Right atrium auricular region (tissue), 2 donors: Measurements from ENCODE around the gene NRDE2. TPM values are rescaled to one million over a fixed set of nuclear protein-coding genes. Genes with fewer than 3 reads are reported as not detected.

Experiments used
- DNase-seq: peaks from one replicate; pipeline ENCODE4 v3.0.0-alpha.2; 2019; ENCODE audit warnings: low spot score
- H3K27ac ChIP-seq, 2 donors: fragments of 200-600 bp; sonication (generic); 1 replicate in 1 of 2; 2 replicates in 1 of 2; pipeline ENCODE4 v1.5.1; 2016 to 2019
- H3K27me3 ChIP-seq, 2 donors: fragments of 200-600 bp; sonication (generic); one replicate each; pipeline versions ENCODE4 v1.5.1 to v1.6.0; 2017 to 2019
- H3K36me3 ChIP-seq: fragments of 200-600 bp; sonication (generic); one replicate; pipeline ENCODE4 v1.5.1; 2016
- H3K4me1 ChIP-seq, 2 donors: fragments of 200-600 bp; sonication (generic); one replicate each; pipeline versions ENCODE4 v1.5.1 to v1.6.0; 2017 to 2019
- H3K4me3 ChIP-seq, 2 donors: fragments of 200-600 bp; sonication (generic); 1 replicate in 1 of 2; 2 replicates in 1 of 2; pipeline ENCODE4 v1.5.1; 2017 to 2019; ENCODE audit warnings: mild to moderate bottlenecking in 1 of 2, moderate library complexity in 1 of 2
- H3K9me3 ChIP-seq, 2 donors: fragments of 200-600 bp; sonication (generic); one replicate each; pipeline ENCODE4 v1.5.1; 2019
- CTCF ChIP-seq, 2 donors: fragments of 200-600 bp; sonication (generic); IDR thresholded peaks; one replicate each; pipeline ENCODE4 v1.5.1; 2019; ENCODE audit warnings: antibody characterized with exemption in 2 of 2
- total RNA-seq, 2 donors: library from RNA; depleted of rRNA; stranded (reverse); fragments of >200 nt; gene quantifications; one replicate each; pipeline ENCODE4 v1.1.0, GENCODE V29; 2016

NRDE2 gene
- total RNA-seq, 2 donors from 2014 or later, result 5.9 to 6.9 TPM

DNA sequence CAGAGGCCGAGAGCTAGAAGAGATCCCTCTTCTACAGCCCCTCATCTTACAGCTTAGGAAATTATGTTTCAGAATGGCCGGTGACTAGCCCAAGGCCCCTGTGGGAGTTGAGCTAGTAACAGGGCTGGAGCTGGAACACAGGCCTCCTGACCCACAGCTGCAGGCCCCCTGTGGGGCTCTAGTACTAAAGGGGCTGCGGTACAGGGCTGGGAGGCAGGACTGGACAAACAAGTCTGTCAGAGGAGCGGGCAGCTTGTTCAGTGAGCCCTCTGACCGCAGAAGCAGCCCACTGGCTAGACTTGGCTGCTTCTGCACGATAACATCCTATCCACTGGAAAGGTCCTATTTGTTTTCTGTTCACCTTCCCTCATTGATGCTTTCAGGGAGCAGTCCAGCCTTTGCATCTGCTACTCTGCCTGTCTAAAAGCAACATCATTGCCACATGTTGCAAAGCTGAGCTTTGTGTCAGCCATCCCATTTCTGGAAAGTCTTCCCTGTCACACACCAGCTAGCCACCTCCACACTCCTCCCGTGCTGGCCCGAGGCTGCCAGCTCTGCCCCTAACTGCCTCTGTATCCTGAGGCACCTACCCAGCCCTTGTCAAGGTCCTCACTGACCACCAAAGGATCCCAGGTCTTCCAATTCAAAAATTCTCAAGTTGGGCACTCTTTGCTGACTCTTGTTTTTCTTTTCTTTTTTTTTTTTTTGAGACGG lies 65.1 kb downstream of the NRDE2 start:
- peaks cover 91% of the 10 kb centered on the region for H3K36me3 ChIP-seq
- H3K27ac ChIP-seq, result no peak overlapping the region
- H3K9me3 ChIP-seq, result no peaks in the 10 kb centered on the region
- no peaks in the 10 kb centered on the region for H3K4me1 ChIP-seq
- H3K4me3 ChIP-seq, result no peak overlapping the region
- TF ChIP-seq CTCF (IDR thresholded peaks at IDR 0.05), result no peak
- DNase-seq, result peak; percentile 49
- no peaks in the 10 kb centered on the region for H3K27me3 ChIP-seq

- Histone ChIP-seq H3K9me3 (no peaks in the 10 kb centered on the region), H3K27me3 (no peaks in the 10 kb centered on the region), H3K4me3 (no peak overlapping the region), H3K27ac (no peak overlapping the region), H3K36me3 (peaks cover 87% of the 10 kb centered on the region), H3K4me1 (peaks cover 0 to 1% of the 10 kb centered on the region in 2 donors)
- TF ChIP-seq CTCF (IDR thresholded peaks at IDR 0.05), result no peak
- DNase-seq, result no peak
These were observed 67.8 kb downstream of the NRDE2 start for GRCh38 chr14:90263748-90264449.

- Histone ChIP-seq H3K27ac (peak within 1 kb of the TSS; percentile 78 to 86), H3K9me3 (no peaks in the 10 kb centered on the region), H3K4me1 (peaks cover 0 to 19% of the 10 kb centered on the region in 2 donors), H3K36me3 (peaks cover 23% of the 10 kb centered on the region), H3K4me3 (peak within 1 kb of the TSS; percentile 90 to 93), H3K27me3 (no peaks in the 10 kb centered on the region)
- peak; percentile 91 for DNase-seq
- peak in 1 of 2 donors; percentile 27 for TF ChIP-seq CTCF (IDR thresholded peaks at IDR 0.05)
These were observed 75.2 kb downstream of the NRDE2 start, which contains the start of gene PSMC1 for GRCh38 chr14:90256354-90257131. Gene PSMC1, plus strand, starts transcription at chr14:90256553. Its CDS starts 45 bp downstream, at chr14:90256598.

GRCh38 chr14:90255871-90256270 lies 75.9 kb downstream of the NRDE2 start:
- Histone ChIP-seq H3K27me3 (no peaks in the 10 kb centered on the region), H3K4me3 (peak overlapping the region; percentile 90 to 93), H3K4me1 (peaks cover 0 to 19% of the 10 kb centered on the region in 2 donors), H3K9me3 (no peaks in the 10 kb centered on the region), H3K36me3 (peaks cover 17% of the 10 kb centered on the region), H3K27ac (peak overlapping the region; percentile 78 to 86)
- no peak for DNase-seq
- no peak for TF ChIP-seq CTCF (IDR thresholded peaks at IDR 0.05)

DNA sequence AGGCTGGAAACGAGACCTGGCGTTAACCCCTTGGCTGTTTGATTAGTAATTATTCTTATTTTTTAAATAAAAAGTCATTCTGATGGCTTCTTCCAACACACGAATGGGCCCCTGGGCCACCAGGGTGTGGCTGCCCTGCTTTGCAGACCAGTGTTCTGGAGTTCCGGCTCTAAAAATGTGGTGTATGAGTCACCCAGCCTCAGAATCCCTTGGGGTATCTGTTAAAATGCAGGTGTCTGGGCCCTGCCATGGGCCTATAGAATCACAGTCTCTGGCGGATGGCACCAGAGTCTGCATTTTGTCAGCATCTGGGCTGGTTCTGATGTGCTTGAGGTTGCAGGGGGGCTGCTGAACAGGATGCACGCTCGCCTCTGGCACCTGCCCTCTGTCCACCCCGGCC lies 77.9 kb downstream of the NRDE2 start:
- Histone ChIP-seq H3K9me3 (no peaks in the 10 kb centered on the region), H3K36me3 (no peaks in the 10 kb centered on the region), H3K27me3 (no peaks in the 10 kb centered on the region), H3K27ac (no peak overlapping the region), H3K4me3 (no peak overlapping the region), H3K4me1 (peaks cover 0 to 17% of the 10 kb centered on the region in 2 donors)
- no peak for TF ChIP-seq CTCF (IDR thresholded peaks at IDR 0.05)
- DNase-seq, result no peak
